Omental fat pad (tissue), 4 donors: ENCODE measurements around the gene WNT8B. TPM values are rescaled to one million over a fixed set of nuclear protein-coding genes. Genes with fewer than 3 reads are reported as not detected.

Source experiments
- ATAC-seq: fragments of 150-250 bp; one replicate; pipeline ENCODE4 v1.9.1; 2016; ENCODE audit warnings: mild to moderate bottlenecking, moderate library complexity; ENCODE audit not compliant: low FRiP score
- DNase-seq: peaks from one replicate; pipeline ENCODE4 v3.0.0-alpha.2; 2019; ENCODE audit warnings: low spot score
- total RNA-seq, 4 donors: library from RNA; depleted of rRNA; stranded (reverse); fragments of >200 nt; gene quantifications; one replicate each; pipeline ENCODE4 v1.1.0, GENCODE V29; 2016
- TF ChIP-seq, protein P1 (sequence below), 3 donors: fragments of 450-650 bp; IDR thresholded peaks; one replicate each; pipeline ENCODE4 v1.5.1; 2016 to 2017; ENCODE audit warnings: antibody characterized with exemption in 3 of 3, mild to moderate bottlenecking in 3 of 3, moderate library complexity in 2 of 3

WNT8B gene
- total RNA-seq, 4 donors from 2014 or later = not detected

- ATAC-seq (no peak), DNase-seq (no peak)
- TF ChIP-seq, protein P1, sequence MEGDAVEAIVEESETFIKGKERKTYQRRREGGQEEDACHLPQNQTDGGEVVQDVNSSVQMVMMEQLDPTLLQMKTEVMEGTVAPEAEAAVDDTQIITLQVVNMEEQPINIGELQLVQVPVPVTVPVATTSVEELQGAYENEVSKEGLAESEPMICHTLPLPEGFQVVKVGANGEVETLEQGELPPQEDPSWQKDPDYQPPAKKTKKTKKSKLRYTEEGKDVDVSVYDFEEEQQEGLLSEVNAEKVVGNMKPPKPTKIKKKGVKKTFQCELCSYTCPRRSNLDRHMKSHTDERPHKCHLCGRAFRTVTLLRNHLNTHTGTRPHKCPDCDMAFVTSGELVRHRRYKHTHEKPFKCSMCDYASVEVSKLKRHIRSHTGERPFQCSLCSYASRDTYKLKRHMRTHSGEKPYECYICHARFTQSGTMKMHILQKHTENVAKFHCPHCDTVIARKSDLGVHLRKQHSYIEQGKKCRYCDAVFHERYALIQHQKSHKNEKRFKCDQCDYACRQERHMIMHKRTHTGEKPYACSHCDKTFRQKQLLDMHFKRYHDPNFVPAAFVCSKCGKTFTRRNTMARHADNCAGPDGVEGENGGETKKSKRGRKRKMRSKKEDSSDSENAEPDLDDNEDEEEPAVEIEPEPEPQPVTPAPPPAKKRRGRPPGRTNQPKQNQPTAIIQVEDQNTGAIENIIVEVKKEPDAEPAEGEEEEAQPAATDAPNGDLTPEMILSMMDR (IDR thresholded peaks at IDR 0.05) = no peak
Observed at GRCh38 chr10:100531761-100532160, 69.0 kb downstream of the WNT8B start.

Other genes starting within 250 kb of the WNT8B start
- 10 to 100 TPM; 21.5 to 32.2 (median 25.3) TPM for gene CHUK, start 233.4 kb upstream of the WNT8B start, total RNA-seq
- 10 to 100 TPM; 14.4 to 24.9 (median 16.6) TPM for gene CWF19L1, start 195.4 kb upstream of the WNT8B start, total RNA-seq
- 10 to 100 TPM; 27.0 to 32.5 (median 29.5) TPM for gene BLOC1S2, start 176.3 kb upstream of the WNT8B start, total RNA-seq
- gene PKD2L1, start 132.8 kb upstream of the WNT8B start, total RNA-seq = under 1 TPM in 2 of 4 donors, not detected in 2; 0.24 to 0.37 TPM
- 1,000 to 10,000 TPM in 1 of 4 donors, 100 to 1,000 TPM in 3; 258 to 1,217 (median 417) TPM for gene SCD, start 115.8 kb upstream of the WNT8B start, total RNA-seq
- gene SEC31B, start 56.9 kb downstream of the WNT8B start, total RNA-seq = 1 to 10 TPM; 5.0 to 9.4 (median 8.3) TPM
- gene NDUFB8, start 66.9 kb downstream of the WNT8B start, total RNA-seq = 100 to 1,000 TPM; 104 to 180 (median 125) TPM
- gene HIF1AN, start 72.9 kb downstream of the WNT8B start, total RNA-seq = 10 to 100 TPM in 3 of 4 donors, 1 to 10 TPM in 1; 9.1 to 15.8 (median 11.5) TPM